GM13977 (cell line): ENCODE measurements around the gene GNB3.

Experiments
- DNase-seq: peaks from one replicate; pipeline ENCODE4 v3.0.0; 2012; ENCODE audit warnings: low spot score
- in situ Hi-C: fragments of 300-500 bp; cut with MboI; formaldehyde crosslinking; loops from one replicate; pipeline ENCODE4 v1.12.0; 2022; ENCODE audit warnings: low sequenced_read_pairs, low pct_unique_long_range_greater_than_20kb, mixed read lengths, inconsistent platforms; ENCODE audit not compliant: unreplicated experiment
- TF ChIP-seq, protein P1 (sequence below): IDR thresholded peaks from 2 replicates; pipeline ENCODE4 v1.5.1; 2012; ENCODE audit warnings: mild to moderate bottlenecking, control low read depth; ENCODE audit not compliant: insufficient read depth; ENCODE audit errors: extremely low read depth, missing control alignments

The GNB3 gene

DNA sequence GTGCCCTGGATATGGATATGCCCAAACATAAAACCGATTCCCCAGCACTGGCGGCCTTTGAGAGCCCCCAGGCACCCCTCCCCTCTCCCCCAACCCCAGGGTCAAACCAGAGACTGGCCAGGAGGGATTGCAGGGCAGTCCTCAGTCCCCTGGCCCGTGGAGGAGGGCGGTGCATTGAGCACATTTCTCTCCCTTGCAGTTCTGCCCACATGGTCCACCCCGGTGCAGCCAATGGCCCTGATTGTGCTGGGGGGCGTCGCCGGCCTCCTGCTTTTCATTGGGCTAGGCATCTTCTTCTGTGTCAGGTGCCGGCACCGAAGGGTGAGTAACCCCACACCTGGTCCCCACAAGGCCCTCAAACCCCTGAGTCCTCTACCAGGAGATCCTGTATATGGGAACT is 22.5 kb upstream of the GNB3 start:
- TF ChIP-seq, protein P1, sequence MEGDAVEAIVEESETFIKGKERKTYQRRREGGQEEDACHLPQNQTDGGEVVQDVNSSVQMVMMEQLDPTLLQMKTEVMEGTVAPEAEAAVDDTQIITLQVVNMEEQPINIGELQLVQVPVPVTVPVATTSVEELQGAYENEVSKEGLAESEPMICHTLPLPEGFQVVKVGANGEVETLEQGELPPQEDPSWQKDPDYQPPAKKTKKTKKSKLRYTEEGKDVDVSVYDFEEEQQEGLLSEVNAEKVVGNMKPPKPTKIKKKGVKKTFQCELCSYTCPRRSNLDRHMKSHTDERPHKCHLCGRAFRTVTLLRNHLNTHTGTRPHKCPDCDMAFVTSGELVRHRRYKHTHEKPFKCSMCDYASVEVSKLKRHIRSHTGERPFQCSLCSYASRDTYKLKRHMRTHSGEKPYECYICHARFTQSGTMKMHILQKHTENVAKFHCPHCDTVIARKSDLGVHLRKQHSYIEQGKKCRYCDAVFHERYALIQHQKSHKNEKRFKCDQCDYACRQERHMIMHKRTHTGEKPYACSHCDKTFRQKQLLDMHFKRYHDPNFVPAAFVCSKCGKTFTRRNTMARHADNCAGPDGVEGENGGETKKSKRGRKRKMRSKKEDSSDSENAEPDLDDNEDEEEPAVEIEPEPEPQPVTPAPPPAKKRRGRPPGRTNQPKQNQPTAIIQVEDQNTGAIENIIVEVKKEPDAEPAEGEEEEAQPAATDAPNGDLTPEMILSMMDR: no peak
- in situ Hi-C loops: no loop called here
- DNase-seq: no peak

DNA sequence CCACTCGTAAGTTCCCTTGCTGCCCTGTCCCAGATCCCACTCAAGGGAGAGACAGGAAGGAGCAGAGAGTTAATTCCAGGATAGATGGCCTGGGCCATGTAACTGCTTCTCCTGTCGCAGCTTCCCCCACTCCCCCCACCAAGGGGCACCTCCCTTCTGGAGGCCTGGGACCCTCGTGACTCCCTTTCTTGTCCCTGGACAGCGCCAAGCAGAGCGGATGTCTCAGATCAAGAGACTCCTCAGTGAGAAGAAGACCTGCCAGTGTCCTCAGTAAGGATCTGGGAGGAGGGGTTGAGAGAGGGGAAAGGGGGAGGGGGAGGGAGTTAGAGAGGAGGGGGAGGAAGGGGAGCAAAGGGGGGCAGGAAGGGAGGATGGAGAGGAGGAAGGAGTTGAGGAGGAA is 22.1 kb upstream of the GNB3 start:
- DNase-seq: no peak
- TF ChIP-seq, protein P1: no peak
- in situ Hi-C loops: no loop called here

DNA sequence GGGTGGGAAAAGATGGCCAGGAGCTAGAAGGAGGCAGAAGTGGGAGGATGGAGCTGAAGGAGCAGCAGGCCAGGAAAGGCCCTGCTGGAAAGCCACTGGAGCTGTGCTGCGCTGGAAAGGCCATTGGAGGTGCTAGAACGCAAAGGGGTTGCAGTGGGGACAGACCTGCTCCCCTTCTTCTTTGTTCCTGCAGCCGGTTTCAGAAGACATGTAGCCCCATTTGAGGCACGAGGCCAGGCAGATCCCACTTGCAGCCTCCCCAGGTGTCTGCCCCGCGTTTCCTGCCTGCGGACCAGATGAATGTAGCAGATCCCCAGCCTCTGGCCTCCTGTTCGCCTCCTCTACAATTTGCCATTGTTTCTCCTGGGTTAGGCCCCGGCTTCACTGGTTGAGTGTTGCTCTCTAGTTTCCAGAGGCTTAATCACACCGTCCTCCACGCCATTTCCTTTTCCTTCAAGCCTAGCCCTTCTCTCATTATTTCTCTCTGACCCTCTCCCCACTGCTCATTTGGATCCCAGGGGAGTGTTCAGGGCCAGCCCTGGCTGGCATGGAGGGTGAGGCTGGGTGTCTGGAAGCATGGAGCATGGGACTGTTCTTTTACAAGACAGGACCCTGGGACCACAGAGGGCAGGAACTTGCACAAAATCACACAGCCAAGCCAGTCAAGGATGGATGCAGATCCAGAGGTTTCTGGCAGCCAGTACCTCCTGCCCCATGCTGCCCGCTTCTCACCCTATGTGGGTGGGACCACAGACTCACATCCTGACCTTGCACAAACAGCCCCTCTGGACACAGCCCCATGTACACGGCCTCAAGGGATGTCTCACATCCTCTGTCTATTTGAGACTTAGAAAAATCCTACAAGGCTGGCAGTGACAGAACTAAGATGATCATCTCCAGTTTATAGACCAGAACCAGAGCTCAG is 21.4 kb upstream of the GNB3 start:
- no peak for DNase-seq
- in situ Hi-C loops: no loop called here
- TF ChIP-seq, protein P1: no peak

DNA sequence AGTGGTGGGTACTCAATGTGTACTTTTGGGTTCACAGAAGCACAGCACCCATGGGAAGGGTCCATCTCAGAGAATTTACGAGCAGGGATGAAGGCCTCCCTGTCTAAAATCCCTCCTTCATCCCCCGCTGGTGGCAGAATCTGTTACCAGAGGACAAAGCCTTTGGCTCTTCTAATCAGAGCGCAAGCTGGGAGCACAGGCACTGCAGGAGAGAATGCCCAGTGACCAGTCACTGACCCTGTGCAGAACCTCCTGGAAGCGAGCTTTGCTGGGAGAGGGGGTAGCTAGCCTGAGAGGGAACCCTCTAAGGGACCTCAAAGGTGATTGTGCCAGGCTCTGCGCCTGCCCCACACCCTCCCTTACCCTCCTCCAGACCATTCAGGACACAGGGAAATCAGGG is 20.6 kb upstream of the GNB3 start:
- in situ Hi-C loops: no loop called here
- TF ChIP-seq, protein P1: no peak
- no peak for DNase-seq

DNA sequence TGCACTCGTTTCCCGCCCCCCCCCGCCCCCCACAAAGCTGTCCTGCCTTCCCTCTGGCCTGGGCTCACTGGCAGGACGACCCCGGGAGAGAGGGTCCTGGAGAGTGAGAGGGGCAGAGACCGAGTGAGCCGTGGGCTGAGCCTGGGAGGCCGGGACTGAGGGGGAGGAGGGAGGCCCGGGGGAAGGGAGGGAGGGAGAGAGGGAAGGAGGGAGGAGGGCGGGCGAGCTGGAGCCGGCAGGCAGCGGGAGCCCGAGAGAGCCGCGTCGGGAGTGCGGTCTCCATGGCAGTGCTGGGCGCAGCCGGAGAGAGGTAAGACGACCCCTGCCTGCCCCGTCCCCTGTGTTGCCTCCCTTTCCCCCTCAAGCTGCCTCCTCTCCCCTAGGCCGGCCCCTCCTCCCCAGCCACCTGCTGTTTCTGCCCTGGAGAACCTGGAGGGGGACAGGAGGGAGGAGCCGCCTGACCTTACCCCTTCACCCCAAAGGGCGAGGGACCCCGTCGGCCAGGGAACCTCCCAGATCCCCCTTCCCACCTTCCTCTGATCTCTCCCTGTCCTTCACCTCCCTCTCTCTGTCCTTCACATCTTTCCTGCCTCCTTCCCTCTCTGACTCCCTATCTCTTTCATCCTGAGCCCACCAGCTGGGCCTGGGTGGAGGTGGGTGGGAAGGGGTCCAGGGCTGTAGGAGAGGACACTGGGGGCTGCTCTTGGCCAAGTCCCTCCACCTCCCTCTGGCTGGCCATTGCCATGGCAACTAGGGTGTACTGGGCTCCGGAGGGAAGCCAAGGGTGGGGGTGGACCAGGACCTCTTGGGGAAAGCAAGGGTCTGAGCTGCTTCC is 18.9 kb upstream of the GNB3 start, which contains the start of gene GPR162:
Gene GPR162 (plus strand): TSS at position 231 of the 835 bp plus-strand sequence. CDS start 2,078 bp downstream, outside the sequence.
- DNase-seq: no peak
- TF ChIP-seq, protein P1: no peak
- in situ Hi-C loops: no loop called here

DNA sequence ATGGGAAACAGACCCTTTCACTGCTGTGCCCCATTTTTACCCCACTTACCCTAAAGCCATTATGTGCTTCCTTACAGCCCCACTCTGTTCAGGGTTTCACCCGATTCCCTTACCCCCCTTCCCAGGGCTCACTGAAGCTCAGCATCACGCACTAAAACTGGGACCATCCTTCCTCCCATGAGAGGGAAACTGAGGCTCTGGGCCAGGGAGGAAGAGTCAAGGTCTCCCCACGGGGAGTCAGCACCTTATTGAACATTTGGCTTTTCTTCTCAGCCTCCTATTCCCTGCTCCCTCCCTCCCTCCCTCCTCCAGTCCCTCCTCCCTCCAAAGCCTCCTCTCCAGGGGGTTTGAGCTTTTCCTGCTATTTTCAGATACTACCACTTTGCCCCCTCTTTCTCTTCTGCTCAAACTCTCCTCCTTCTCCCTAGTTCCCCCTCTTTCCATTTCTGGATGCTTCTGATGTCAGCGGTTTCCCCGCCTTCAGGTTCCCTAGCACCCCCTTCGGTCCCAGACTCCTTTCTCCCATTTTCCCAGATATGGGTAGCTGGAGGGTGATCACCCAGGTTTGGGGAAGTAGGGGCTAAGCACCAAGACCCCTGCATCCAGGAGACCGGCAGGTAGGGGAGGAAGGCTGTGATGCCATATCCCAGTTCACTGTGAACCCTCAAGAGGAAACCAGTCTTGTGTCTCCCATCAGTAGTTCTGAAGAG is 18.1 kb upstream of the GNB3 start:
- TF ChIP-seq, protein P1: no peak
- in situ Hi-C loops: no loop called here
- DNase-seq: no peak
